ENCODE results near the gene SLC25A34.

The SLC25A34 gene

GRCh38 chr1:15771836-15772515 lies 35.9 kb downstream of the SLC25A34 start:
- no peak for DNase-seq (ENCODE audit: low read depth in 2 of 2, low spot score in 1 of 2)

- DNase-seq (ENCODE audit: low read depth in 2 of 2, low spot score in 1 of 2): no peak
Measured at GRCh38 chr1:15775706-15776105, 39.6 kb downstream of the SLC25A34 start.

GRCh38 chr1:15777909-15778707 lies 42.0 kb downstream of the SLC25A34 start:
- no peak for DNase-seq (ENCODE audit: low read depth in 2 of 2, low spot score in 1 of 2)

- DNase-seq (ENCODE audit: low read depth in 2 of 2, low spot score in 1 of 2): no peak
Measured at GRCh38 chr1:15785683-15786082, 49.6 kb downstream of the SLC25A34 start.

- DNase-seq (ENCODE audit: low read depth in 2 of 2, low spot score in 1 of 2): no peak
Measured at GRCh38 chr1:15786581-15786980, 50.5 kb downstream of the SLC25A34 start.

GRCh38 chr1:15788624-15789301 lies 52.7 kb downstream of the SLC25A34 start:
- no peak for DNase-seq (ENCODE audit: low read depth in 2 of 2, low spot score in 1 of 2)

Measured in stimulated activated CD8-positive, alpha-beta memory T cell treated with anti-CD3 and anti-CD28 coated beads, Interleukin-4, amount 100 ng/mL, for 4 hours (primary cell).